ENCODE results near the gene BTN3A1. TPM values are rescaled to one million over a fixed set of nuclear protein-coding genes. Genes with fewer than 3 reads are reported as not detected.

Gene BTN3A1
- total RNA-seq, 3 donors from 2014 or later (not counting 1 experiment from before 2014, with no cell fraction given), result 285 to 373 (median 348) TPM

DNA sequence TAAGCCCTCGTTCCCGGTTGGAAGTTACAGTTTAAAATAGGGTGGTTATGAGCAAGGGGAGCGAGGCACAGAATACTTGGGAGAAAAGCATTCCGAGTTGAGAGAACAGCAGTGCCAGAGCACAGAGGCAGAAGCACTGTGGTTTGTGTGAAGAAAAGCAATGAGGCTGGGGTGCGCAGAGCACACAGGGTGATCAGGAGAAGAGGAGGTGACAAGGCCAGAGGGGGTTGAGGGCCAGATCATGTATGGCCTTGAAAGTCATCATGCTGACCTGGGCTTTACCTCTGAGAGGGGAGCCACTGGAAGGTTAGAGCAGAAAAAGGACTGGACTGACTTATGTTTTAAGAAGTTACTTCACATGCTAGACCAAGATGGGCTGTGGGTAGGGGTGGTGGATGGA, 40.5 kb upstream of the BTN3A1 start:
- Mint-ChIP-seq H3K27me3 (ENCODE audit: low read depth in 2 of 2) (no peaks in the 10 kb centered on the region), H3K36me3 (no peaks in the 10 kb centered on the region), H3K9me3 (no peaks in the 10 kb centered on the region), H3K27ac (peak overlapping the region; percentile 56 to 64), H3K4me3 (peak overlapping the region; percentile 28), H3K4me1 (peaks cover 23 to 27% of the 10 kb centered on the region in 2 donors)
- no peak for ATAC-seq
- TF ChIP-seq, protein P1, sequence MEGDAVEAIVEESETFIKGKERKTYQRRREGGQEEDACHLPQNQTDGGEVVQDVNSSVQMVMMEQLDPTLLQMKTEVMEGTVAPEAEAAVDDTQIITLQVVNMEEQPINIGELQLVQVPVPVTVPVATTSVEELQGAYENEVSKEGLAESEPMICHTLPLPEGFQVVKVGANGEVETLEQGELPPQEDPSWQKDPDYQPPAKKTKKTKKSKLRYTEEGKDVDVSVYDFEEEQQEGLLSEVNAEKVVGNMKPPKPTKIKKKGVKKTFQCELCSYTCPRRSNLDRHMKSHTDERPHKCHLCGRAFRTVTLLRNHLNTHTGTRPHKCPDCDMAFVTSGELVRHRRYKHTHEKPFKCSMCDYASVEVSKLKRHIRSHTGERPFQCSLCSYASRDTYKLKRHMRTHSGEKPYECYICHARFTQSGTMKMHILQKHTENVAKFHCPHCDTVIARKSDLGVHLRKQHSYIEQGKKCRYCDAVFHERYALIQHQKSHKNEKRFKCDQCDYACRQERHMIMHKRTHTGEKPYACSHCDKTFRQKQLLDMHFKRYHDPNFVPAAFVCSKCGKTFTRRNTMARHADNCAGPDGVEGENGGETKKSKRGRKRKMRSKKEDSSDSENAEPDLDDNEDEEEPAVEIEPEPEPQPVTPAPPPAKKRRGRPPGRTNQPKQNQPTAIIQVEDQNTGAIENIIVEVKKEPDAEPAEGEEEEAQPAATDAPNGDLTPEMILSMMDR (IDR thresholded peaks at IDR 0.05), result no peak
- Histone ChIP-seq H3K27ac (ENCODE audit: low read length) (no peak overlapping the region), H3K4me3 (ENCODE audit: low read length) (no peak overlapping the region), H3K9me3 (ENCODE audit: control insufficient read depth, insufficient read depth, low read length) (no peaks in the 10 kb centered on the region), H3K4me1 (ENCODE audit: control insufficient read depth, insufficient read depth, low read length) (peaks cover 21% of the 10 kb centered on the region), H3K27me3 (ENCODE audit: control insufficient read depth, insufficient read depth, low read length) (no peaks in the 10 kb centered on the region), H3K36me3 (ENCODE audit: control insufficient read depth, insufficient read depth, low read length) (no peaks in the 10 kb centered on the region)
- no peak for DNase-seq
- intact Hi-C loops (cut with micrococcal nuclease), result no loop called here
- WGBS (ENCODE audit: insufficient coverage), result 99% methylated on average over 5 of the region's 5 CpGs

DNA sequence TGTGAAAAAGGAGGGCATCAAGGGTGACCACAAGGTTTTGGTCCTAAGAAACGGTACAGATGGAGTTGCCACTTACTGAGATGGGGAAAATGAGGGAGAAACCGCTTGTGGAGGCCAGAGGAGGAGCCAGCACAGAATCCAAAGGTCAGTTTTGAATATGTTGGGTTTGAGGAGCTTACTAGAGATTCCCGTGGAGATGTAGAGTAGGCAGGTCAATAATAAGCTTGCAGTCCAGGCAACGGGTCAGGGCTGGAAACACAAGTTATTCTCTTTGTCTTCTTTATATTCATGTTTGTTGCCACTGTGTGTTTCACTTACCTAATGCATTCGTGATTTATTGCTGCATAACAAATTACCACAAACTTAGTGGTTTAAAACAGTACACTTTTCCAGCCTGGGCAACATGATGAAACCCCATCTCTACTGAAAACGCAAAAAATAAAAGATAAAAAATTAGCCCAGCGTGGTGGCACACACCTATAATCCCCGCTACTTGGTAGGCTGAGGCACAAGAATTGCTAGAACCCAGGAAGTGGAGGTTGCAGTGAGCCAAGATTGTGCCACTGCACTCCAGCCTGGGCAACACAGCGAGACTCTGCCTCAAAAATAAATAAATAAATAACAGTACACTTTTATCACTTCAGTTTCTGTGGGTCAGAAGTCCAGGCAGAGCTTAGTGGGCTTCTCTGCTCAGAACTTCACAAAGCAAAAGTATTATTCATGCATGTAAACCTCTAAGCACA, 39.8 kb upstream of the BTN3A1 start:
- Histone ChIP-seq H3K27ac (ENCODE audit: low read length) (no peak overlapping the region), H3K27me3 (ENCODE audit: control insufficient read depth, insufficient read depth, low read length) (no peaks in the 10 kb centered on the region), H3K36me3 (ENCODE audit: control insufficient read depth, insufficient read depth, low read length) (no peaks in the 10 kb centered on the region), H3K4me1 (ENCODE audit: control insufficient read depth, insufficient read depth, low read length) (peaks cover 26% of the 10 kb centered on the region), H3K4me3 (ENCODE audit: low read length) (no peak overlapping the region), H3K9me3 (ENCODE audit: control insufficient read depth, insufficient read depth, low read length) (no peaks in the 10 kb centered on the region)
- 92% methylated on average over 9 of the region's 9 CpGs for WGBS (ENCODE audit: insufficient coverage)
- Mint-ChIP-seq H3K4me1 (peaks cover 30 to 35% of the 10 kb centered on the region in 2 donors), H3K27me3 (ENCODE audit: low read depth in 2 of 2) (no peaks in the 10 kb centered on the region), H3K27ac (peak overlapping the region; percentile 56 to 64), H3K4me3 (no peak overlapping the region), H3K9me3 (no peaks in the 10 kb centered on the region), H3K36me3 (no peaks in the 10 kb centered on the region)
- intact Hi-C loops (cut with micrococcal nuclease), result no loop called here
- ATAC-seq, result no peak
- TF ChIP-seq, protein P1 (IDR thresholded peaks at IDR 0.05), result no peak
- DNase-seq, result no peak

DNA sequence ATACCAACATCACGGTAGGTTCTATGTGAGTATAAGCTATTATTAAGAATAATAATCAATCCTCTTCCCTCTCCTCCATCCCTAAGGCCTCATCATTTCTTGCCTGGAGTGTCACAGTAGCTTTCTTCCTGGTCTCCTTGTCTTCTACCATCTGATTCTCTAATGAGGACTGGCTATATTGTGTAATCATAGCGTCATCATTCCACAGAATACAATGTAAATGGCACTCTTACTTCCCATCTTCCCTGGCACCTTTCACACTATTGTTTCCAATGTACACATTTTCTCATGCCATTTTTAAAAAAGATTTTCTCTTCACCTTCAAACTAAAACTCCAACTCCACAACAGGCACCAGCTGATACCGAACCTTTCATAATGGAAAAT, 39.2 kb upstream of the BTN3A1 start:
- Histone ChIP-seq H3K36me3 (ENCODE audit: control insufficient read depth, insufficient read depth, low read length) (no peaks in the 10 kb centered on the region), H3K4me3 (ENCODE audit: low read length) (no peak overlapping the region), H3K27ac (ENCODE audit: low read length) (no peak overlapping the region), H3K4me1 (ENCODE audit: control insufficient read depth, insufficient read depth, low read length) (peaks cover 29% of the 10 kb centered on the region), H3K27me3 (ENCODE audit: control insufficient read depth, insufficient read depth, low read length) (no peaks in the 10 kb centered on the region), H3K9me3 (ENCODE audit: control insufficient read depth, insufficient read depth, low read length) (no peaks in the 10 kb centered on the region)
- no peaks in the 10 kb centered on the region for H3K36me3 Mint-ChIP-seq
- intact Hi-C loops (cut with micrococcal nuclease), result no loop called here
- WGBS (ENCODE audit: insufficient coverage), result 86% methylated on average over 1 of the region's 3 CpGs
- peaks cover 34 to 40% of the 10 kb centered on the region in 2 donors for H3K4me1 Mint-ChIP-seq
- no peak for ATAC-seq
- no peaks in the 10 kb centered on the region for H3K27me3 Mint-ChIP-seq (ENCODE audit: low read depth in 2 of 2)
- TF ChIP-seq, protein P1 (IDR thresholded peaks at IDR 0.05), result no peak
- no peak overlapping the region for H3K4me3 Mint-ChIP-seq
- H3K27ac Mint-ChIP-seq, result no peak overlapping the region
- no peaks in the 10 kb centered on the region for H3K9me3 Mint-ChIP-seq
- no peak for DNase-seq
